NCI-H2171 treated with DMSO at 0.1 percent for 48 hours (cell line): Measurements from ENCODE around the gene NHSL2.
"Not testable (repeated sequence)": the region's sequence is repeated elsewhere in the genome, so short reads cannot be mapped to it uniquely, and the experiment has no call there.

Source experiments
- DNase-seq: peaks from one replicate; lab custom pipeline; 2025; lab: John Stamatoyannopoulos, UW

The NHSL2 gene

DNA sequence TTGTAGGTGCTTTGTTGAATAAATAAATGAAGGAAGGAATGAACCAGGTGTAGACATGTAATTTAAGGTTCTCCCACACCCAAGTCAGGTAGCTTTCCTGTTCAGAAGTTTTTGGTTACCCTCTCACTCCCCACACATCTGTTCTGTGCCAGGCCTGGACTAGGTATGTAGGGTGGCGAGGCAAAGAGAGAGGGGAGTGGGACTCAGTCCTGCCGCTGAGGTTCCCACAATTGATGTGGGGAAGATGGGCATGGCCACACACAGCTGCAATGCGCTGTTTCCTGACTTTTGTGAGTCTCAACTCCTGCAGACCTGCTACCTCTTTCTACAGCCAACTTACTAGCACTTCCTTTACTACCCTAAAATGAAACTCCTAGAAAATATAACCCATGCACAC is 132.2 kb downstream of the NHSL2 start:
- DNase-seq: no peak

DNA sequence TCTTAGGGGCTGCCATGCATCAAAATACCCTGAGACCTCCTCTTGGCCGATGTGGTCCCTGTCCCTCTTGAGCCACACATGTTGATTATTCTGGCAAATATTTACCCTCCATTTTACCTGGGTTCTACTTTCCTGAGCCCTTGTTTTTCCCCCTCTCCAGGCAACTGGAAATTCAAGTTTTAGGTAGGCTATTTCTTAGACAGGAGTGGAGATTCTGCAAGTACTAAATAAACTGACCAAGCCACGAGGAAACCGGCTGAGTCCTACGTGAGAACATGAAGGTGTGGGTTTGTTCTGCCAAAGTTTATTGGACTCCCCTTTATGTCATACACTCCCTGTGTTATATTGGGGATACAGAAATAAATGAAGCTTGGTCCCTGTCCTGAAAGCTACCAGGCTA is 133.0 kb downstream of the NHSL2 start:
- no peak for DNase-seq

DNA sequence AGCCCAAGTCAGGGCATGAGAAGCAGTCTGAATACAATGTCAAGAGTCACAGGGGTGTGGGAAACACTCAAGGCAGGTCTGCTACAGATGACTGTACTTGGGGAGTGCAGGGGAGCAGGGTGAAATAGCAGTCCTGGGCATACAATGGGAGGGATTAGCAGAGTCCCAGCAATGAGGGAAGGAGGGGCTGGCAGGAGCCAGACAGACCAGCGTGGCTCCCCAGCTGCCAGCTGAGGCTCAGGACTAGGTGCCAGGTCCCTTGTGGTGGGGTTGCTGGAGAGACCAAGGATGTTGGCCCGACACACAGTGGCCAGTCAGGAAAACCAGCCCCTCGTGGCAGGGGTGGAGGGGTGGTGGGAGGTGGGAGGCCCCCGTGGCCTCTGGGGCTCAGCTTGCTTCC is 134.5 kb downstream of the NHSL2 start:
- DNase-seq: no peak

DNA sequence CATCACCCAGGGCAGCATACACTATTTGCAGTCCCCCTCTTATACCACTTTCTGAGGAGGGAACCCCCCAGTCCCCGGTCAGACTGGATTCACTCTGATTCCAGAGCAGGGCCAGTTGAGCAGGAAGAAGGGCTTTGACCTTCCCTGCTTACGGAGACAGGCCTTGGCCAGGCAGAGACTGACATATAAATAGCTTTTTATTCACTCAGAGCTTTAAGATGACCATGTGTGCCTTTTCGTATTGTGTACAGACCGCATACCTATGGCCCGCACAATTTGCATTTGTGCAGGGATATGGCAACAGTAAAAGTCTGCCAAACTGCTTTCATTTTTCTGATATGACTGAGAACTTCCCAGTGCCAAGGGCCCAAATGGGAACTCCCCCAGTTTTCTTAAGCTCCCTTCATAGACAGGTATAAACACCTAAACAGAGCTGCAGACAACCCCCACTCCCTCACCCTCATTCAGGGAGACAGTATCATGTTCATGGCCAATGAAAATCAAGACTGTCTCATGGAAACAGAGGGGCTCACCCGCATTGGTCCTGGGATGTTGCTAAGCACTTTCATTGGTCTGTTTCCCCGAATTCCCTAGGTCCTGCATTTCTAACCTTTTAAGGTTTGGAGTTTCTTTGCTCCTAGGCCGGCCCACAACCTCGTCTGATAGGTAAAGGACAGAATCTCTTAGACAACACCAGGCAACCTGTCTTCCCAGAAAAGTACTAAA is 135.1 kb downstream of the NHSL2 start:
- DNase-seq: peak; percentile 38

DNA sequence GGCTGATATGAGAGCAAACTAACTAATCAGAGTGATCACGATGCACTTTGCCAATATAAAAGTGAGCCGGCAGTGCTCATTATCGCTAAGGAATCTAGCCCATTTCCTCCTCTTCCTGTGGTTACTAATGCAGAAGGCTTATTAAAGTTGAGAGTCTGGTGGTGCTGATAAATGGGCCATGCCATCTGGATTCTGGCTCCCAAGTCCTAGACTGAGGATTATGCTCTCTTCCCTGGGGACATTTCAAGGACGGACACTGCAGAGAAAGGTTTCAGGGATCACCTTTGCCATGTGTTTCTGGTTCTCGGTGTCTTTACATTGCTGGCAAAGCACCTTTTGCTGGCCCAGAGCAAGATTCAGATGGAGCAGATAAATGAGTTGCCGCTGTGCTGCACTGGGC is 135.8 kb downstream of the NHSL2 start:
- peak; percentile 20 for DNase-seq

DNA sequence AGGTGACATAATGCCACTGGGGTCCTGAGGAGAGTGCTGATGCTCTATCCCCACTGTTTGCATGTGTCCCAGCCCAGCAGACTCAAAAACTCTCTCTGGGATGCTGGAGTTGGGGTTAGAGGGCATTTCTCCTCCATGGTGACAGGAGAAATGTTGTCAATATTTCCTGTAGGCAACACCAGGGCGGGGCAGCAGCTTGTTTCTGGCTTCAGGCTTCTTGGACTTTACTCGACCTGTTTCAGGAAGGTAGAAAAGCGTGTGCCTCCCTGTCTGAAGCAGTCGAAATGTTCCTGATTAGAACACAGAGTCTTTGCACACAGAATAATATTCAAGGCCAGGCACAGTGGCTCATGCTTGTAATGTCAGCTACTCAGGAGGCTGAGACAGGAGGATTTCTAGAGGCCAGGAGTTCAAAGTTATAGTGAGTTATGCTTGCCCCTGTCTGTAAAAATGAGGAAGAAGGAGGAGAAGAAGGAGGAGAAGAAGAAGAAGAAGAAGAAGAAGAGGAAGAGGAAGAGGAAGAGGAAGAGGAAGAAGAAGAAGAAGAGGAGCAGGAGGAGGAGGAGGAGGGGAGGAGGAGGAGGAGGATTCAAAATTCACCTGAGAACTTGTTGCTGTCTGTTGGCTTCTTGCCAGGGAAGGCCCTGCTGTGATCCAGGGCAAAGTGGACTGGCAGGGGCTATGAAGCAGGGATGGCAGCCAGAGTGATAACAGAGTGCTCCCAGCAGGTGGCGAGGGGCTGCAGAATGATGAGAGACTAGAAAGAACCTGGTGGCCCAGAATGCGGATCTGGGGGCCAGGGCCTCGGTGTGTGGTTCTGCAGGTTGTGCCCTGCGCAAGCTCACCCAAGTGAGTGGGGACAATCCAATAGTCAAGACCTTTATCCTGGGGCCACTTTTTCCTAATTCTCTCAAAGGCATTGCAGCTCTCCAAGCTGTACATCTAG is 138.1 kb downstream of the NHSL2 start:
- peak; percentile 5 for DNase-seq

DNA sequence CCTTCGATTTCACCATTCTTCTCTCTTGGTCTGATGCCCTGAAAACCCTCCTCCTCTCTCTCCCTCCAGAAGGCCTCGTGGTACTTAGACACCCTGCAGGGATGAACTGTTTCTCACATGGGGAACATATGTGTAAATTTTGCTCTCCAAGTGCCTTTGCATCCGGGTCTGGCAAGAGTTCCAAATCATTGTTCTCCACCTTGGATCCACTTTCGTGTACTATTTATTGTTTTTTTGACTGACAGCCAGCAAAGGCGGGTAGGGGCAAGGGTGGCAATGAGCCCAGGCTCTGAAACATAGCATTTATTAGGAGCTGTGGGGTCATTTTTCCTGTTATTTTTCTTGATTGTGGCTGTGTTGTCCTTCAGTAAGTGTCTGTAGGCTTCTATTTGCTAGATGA is 139.4 kb downstream of the NHSL2 start:
- no peak for DNase-seq

DNA sequence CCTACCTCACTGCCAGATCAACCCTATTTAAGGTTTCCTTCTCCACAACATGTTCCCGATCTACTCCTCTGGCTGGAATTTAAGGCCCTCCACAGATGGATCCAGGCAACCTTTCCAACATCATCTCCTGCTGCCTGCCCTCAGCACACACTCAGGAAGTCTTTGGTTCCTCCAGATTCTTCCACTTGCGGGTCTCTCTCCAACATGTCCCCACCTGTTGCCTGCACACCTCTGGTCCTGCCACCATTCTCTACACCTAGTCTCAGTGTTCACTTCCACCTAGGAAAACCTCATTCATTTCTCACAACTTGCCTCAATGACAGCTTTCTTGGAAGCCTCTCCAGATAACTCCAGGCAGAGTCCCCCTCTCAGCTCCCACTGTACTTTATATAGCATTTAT is 140.9 kb downstream of the NHSL2 start:
- DNase-seq: no peak

DNA sequence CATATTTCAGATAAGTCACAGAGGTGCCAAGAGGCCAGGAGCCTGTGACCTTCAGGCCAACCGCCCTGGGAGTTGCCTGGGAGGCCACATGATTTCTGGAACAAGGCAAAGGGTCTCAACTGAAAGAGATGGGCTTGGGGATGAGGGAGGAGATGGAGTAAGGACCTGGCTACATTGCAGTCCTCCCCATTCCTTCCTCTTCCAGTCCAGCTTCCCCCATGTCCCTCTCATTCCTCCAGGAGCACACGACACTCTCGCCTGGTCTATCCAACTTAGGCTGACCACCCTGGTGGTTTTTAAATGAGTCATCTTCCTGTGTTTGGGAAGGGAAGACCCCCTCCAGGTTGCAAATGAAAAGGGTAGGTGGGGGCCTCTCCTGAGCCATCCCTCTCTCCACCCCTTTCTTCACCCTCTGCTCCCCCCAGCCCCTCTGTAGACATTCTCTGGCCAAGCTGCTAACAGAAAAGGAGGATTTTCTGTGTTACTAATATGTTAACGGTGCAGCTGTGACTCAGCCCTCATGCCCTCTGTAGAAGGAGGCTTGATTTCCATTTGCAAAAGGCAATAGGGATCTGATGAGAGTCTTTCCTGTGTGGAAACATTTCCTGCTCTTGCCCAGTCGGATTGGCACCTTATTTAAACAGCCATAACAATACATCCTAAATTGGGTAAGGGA is 141.9 kb downstream of the NHSL2 start:
- no peak for DNase-seq

DNA sequence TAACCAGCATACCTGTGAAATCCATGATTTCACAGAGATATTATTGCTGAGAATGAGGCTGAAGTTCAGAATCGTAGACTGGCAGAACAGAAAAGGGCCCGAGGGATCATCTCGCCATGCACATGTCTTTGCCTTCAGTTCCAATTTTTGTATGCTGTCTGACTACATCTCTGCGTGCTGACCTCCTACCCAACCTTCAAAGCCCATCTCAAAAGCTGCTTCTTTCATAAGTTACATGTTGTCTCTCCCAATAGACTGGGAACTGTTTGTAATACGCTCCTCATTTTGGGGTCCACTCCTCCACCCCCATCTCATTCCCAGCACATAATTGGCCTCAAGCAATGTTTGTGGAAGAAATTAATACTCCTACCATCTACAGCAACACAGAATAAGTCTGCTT is 142.9 kb downstream of the NHSL2 start:
- DNase-seq: no peak

DNA sequence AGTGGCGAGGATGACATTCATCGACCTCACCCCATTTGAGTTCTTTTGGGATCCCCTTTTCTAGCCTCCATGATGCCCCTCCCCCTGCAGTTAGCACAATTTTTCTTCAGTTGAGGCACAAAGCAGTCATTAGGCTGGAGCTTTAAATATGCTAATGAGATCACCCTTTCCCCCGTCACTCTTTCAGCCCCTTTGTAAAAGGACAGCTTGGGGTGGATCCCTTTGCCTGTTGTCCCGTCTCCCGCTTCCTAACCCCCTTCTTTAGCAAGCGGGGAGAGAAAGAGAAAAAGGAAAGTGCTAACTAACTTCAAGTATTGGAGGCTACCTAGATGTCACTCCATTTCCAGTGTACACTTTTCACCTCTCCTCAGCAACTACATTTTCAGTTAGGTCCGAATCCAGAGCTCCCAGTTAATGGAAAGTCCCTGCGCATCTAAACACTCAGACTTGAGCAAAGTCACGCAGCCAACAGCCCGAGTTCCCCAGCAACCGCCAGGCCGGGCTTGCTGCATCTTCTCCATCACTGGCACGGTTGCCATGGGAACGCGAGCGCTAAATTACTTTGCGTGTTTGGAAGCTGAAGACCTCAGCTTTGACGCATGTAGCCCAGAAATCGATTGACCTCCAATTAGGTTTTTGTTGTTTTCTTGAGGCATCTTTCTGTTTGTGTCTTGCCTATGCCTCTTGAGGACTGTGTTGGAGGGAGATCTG is 144.3 kb downstream of the NHSL2 start:
- DNase-seq: no peak

DNA sequence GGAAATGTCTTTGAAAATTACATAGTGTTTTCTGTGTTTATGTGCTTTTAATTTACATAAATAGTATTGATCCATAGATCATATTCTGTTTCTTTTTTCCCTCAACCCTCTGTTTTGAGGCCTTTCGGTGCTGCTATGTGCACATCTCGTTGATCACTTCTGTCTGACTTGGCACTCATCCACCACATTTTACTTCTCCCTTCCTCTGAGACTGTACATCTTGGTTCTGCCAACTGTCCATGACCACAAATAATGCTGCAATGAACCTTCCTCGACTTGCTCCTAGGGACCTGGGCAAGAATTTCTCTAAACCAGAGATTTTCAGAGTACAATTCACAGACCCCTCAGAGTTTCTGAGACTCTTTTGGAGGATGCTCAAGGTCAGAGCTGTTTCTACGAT is 146.7 kb downstream of the NHSL2 start:
- DNase-seq: no peak

DNA sequence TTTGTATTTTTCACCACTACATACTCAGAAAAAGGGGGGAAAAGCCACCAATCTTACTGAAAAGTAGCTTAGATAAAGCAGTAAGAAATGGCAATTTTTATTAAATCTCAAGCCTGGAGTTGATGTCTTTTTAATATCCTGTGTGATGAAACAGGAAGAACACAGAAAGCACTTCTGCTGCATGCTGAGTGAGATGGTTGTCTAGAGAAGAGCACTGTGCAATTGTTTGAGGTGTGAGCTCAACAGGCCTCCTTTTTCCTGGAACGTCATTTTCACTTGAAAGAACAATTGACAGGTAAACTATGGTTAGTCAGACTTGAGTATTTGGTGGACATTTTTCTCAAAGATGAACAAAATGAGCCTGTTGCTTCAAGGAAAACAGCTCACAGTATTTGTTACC is 147.2 kb downstream of the NHSL2 start:
- no peak for DNase-seq

DNA sequence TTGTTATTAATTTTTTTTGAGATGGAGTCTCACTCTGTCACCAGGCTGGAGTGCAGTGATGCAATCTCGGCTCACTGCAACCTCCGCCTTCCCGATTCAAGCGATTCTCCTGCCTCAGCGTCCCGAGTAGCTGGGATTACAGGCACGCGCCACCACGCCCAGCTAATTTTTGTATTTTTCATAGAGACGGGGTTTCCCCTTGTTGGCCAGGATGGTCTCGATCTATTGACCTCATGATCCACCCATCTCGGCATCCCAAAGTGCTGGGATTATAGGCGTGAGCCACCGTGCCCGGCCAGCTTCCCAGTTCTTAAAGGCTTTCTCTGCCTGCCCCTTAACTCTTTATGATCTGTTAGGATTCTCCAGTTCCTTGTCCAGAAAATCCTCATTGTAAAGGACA is 147.7 kb downstream of the NHSL2 start:
- DNase-seq: not testable (repeated sequence)

DNA sequence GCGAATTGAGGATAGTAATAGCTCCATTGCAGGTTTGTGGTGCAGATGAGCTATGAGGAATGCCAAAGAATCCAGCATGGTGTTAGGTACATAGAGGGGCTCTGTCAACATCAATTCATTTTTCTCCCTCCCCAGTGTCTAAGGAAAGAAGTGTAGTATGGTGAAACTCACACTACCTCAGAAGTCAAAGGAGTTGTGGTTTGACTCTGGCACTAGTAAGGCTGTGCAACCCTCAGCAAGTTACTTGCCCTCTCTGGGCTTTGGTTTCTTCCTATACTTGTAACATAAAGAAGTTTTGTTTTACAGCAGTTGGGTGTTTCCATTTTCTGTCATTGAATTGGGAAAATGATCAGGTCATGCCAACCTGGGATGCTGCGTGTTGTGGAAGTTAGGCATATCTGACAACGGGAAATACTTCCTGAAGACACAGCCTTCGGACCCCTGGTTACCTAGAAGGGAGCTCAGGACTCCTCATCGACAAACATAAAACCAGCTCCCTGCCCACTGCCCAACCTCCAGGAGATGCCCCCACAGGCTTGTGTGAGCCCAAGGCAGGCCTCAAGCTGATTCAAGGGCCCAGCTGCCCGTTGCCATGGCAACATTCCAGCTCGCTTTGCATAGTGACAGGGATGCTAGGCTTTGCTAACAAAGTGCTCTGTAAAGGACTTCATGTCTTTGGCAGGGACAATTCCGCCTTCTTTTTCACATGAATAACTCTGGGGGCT is 149.7 kb downstream of the NHSL2 start:
- DNase-seq: no peak

DNA sequence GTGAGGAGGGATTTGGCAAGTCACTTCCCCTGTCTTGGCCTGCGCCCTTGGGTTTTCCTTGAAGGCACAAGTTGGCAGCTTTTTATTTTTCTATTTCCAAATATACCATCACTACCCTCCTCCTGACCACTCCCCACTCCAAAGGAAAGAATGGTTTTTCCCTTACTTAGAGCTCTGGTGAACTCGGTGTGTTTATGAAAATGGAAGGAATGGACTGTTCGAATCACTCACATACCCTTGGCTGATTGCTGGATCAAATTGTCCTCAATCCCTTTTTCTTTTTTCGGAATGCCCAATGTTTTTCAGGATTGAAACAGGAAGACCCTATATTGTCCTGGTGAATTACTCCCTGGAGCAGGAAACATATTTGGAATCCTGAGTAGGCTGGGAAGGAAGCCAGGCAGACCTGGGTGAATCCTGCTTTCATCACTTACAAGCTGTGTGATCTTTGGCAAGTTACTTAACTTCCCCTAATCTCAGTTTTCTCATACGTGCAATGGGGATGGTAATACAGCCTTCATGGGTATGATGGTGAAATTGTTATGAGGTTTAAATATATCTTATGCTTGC is 150.4 kb downstream of the NHSL2 start:
- DNase-seq: no peak

DNA sequence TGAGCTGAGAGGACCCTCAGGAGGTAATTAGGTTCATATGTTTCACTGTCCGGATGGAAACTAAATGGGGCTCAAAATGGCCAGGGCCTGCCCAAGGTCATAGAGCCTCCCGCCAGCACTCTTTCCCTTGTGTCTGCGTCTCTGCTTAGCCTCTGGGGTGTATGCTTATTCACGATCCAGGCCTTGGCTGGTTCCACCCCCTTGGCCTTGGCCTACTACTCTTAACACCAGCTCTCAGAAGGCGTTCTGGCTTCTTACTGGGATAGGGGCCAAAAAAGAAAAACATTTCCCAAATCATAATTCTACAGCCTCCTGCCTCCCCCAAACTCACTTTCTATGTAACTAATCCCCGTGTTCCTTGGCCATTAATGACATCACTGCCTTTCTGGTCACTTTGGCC is 152.3 kb downstream of the NHSL2 start:
- no peak for DNase-seq

DNA sequence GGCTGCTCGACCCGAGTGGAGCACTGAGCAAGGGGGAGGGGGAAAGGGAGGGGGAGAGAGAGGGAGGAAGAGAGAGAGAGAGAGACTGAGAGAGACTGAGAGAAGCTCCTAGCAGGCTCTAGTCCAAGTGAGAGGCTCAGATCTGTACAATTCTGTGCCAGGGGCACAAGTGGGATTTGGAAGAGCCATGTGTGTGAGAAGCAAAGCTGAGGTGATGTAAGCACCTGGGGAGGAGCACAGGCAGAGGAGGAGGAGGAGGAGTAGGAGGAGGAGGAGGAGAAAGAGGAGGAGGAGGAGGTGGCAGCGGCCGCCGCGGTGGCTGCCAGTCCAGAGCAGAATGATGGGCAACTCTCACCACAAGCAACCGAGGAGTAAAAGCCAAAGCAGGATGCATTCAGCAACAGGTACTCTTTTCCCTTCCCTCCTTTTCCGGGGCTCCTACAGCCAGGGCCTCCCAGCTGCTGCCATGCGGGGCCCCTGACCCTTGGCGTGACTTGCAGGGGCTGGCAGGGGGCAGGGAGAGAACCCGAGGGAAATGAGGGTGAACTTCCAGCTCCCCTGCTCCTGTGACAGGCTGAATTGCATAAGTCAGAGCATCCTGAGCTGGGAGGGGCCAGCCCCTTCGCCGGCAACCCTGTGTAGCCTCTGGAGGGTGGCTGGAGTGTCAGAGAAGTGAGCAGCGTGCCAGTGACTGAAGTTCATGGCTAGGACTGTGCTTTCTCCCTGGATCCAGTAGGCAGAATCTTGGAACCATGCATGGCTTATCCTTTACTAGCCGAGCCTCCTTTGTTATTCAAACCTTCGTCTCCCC is 158.9 kb downstream of the NHSL2 start:
- DNase-seq: no peak

DNA sequence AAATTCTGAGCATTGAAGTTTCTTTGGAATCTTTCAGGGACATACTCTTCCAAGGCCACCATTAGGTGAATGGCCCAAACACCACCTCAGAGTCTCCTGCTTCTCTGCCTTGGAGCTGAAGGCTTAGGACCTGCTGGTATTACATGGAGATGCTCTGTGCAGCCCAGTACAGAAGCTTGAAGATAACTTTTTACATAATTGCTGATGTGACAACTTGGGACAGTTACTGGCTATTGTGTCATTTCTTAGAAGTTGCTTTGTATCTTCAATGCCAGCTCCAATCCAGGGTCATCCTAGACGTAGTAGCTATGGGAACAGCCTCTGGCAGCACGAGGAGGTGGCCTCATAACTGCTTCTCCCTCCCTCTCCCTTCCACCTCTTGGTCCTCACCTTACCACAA is 160.6 kb downstream of the NHSL2 start:
- no peak for DNase-seq

DNA sequence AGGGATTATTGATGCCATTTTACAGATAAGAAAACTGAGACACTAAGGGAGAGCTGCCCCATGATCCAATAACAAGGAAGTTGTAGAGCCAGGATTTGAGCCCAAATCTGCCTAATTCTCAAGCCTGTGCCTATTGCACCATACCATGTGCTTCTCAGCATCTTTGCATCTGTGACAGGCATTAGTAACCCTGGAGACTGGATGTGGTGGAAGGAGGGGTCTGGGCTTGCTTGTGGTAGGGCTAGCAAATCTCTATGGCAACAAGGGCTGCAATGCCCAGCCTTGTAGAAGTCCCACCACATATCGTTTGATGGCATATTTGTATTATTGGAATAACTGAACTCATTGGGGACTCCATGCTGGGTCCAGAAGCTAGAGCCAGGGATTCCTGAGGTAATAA is 163.0 kb downstream of the NHSL2 start:
- no peak for DNase-seq
